ENCODE results near the gene LST1.
A peak's percentile ranks its signal among the peaks of the same experiment; 100 is the strongest.
"Not testable (repeated sequence)": the region's sequence is repeated elsewhere in the genome, so short reads cannot be mapped to it uniquely, and the experiment has no call there.

The LST1 gene

DNA sequence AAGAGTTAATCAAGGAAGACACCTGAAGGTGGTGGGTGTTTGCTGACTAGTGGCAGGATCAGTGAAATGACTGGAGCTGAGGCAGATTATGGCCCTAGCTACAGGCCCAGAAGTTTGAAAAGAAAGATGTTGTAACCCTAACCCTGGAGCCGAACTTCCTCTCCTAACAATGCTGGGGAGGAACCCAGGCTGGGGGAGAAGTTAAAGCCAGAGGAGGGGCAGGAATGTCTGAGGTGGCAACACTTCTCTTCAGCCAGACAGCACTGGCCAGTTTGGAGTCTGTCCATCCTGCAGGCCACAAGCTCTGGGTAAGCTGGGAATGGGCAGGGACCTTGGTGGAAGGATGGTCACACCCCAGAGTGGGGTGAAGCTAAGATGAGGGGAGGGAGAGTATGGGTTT, at the start of gene LST1:
Gene LST1, plus strand, starts transcription at position 270 of the 400 bp plus-strand sequence. CDS start 1,023 bp downstream, outside the sequence.
- DNase-seq, result no peak

- no peak for DNase-seq
These were observed 47.2 kb upstream of the LST1 start for GRCh38 chr6:31538805-31539400.

DNA sequence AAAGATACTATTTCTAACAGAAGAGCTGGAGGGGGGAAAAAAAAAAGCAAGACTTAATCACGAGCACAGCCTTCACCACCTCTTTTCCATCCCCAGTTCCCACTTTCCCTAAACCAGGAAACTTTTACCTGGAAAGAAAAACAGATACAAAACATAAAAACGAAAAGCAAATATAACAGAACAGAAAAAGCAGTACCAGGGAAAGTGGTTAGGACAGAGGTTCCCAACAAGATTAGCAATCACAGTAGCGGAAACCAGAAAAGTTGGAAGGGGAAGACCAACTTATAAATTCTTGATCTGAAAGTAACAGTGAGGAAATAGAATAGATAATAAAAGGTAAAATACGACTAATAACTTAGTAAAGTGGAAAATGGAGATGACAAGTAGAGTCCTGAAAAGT, 45.4 kb upstream of the LST1 start:
- no peak for DNase-seq

DNA sequence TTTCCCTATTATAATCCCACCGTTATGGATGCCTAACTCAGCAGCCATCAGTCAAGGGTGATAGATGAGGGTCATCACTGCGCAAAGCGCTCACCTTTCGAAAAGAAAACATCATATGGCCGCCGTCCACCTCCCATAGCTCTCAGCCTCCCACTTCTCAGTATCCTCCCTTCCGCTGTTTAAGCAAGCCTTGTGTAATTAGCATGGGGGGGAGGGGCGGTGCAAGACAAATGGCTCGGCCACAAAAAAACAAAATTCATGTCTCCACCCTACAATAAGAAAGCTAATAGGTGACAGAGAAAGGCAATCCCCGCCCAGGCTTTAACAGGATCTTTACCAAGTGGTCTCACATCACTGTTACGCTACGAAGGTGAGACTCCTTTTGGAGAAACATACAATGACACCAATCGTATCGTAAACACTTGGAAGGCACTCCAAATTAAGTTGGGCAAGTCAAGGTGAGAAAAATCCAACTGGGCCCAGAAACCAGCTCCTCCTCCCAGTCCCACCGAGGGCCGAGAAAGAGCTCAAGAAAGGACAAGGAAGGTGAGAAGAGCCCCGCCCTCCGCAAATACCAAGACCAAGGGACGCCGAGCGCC, 44.9 kb upstream of the LST1 start:
- DNase-seq, result peak; percentile 69

- peak; percentile 97 for DNase-seq
These were observed 44.2 kb upstream of the LST1 start, which contains the start of gene DDX39B for GRCh38 chr6:31541658-31542521. DDX39B (minus strand) TSS chr6:31542003; CDS start chr6:31540532, 1,471 bp downstream.

- no peak for DNase-seq
These were observed 42.4 kb upstream of the LST1 start for GRCh38 chr6:31543639-31544038.

- DNase-seq, result no peak
These were observed 41.4 kb upstream of the LST1 start for GRCh38 chr6:31544676-31545075.

DNA sequence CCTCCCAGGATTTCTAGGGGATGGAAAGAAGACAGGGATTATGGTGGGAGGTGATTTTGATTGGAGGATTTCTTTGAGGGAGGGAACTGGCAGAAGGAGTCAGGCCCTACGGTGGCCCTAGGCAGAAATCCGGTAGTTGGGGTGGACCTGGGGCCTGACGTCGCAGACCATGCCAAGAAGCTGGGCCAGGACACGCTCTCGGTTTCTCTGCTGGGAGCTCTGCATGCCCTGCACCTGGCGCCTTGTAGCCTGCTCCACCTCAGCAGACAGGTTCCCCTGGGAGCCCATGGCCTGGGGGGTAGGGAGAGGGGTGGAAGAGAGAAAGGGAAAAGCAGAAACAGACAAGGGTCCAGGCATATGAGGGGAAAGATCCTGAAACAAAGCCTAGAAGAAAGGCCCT, 40.8 kb upstream of the LST1 start:
- no peak for DNase-seq

DNA sequence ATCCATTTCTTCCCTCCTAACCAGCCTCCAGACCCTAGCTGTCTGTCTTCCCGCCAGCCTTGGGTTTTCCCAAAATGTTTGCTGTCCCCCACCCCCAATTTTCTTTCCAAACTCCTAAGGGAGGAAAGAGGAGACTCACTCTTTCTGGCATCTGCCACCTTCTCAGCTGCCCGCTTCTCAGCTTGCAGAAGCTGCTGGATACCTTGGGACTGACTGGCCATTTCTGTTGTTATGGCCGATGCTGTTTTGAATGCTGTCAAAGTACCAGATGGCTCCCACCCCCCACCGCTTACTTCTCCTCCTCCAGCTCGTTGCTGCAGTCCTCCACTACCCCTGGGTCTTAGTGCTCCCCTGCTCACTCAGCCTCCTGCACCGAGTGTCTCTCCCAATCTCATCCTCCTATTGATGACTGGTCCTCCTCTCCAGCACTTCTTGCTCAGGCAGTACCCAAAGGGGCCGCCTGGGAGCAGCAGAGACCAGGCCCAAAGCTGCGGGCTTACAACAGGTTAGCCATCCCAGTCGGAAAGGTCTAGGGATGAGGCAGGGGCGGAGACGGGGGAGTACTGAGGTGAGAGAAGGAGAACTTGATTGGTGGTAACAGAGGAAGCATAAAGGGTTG, 39.6 kb upstream of the LST1 start, which contains the start of gene ATP6V1G2:
Gene ATP6V1G2, minus strand, starts transcription at position 270 of the 619 bp plus-strand sequence. Its CDS starts 49 bp downstream, at position 221.
- DNase-seq, result peak; percentile 94

DNA sequence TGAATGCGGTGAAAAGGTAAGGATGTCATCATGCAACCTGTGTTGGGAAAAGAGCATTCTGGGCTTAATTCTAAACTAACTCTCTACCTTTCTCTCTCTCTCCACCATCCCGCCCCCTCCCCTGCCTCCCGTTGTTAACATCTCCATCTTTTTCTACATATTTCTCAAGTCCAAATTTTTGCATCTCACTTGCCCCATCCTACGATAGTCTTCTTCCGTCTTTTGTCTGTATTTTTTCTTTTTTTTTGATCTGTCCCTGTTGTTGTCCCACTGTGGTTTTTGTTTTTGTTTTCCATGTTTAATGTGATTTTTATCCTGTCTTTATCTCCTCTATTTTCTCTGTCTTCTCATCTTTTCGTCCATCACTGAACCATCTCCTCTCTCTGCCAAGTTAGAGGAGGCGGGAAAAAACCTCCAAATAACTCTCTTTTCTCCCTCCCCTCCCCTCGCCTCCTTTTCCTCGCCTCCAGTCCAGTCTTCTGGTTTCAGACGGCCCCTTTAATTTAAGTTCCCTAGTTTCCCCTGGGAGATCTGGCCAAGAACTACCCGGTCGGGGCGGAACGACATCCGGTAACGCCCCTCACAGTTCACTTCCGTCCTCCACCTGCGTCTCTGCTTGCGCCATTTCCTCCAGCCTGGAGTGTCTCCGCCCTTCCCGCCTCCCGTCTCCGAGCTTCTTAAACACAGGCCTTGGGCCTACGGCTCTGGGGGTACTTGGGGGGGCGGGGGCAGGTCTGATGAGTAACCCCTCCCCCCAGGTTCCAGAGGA, 38.9 kb upstream of the LST1 start, which contains the start of gene NFKBIL1:
Gene NFKBIL1, plus strand, starts transcription at position 651 of the 769 bp plus-strand sequence. Its CDS starts 87 bp downstream, at position 738.
- peak; percentile 98 for DNase-seq

GRCh38 chr6:31547727-31548543, 38.1 kb upstream of the LST1 start:
- DNase-seq, result no peak

DNA sequence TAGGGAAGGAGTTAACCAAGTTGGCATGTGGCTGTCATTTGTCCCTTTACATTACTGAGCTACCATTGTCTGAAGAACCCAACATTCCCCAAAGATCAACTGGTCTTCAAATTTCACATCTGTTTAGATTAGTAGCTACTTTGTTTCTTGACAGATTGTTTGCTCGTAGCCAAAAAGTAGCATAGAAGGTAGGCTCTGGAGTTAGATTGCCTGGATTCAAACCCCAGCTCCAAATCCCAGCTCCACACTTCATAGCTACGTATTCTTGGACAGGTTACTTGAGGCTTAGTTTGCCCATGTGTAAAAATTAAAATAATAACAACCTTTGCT, 37.6 kb upstream of the LST1 start:
- DNase-seq, result no peak

DNA sequence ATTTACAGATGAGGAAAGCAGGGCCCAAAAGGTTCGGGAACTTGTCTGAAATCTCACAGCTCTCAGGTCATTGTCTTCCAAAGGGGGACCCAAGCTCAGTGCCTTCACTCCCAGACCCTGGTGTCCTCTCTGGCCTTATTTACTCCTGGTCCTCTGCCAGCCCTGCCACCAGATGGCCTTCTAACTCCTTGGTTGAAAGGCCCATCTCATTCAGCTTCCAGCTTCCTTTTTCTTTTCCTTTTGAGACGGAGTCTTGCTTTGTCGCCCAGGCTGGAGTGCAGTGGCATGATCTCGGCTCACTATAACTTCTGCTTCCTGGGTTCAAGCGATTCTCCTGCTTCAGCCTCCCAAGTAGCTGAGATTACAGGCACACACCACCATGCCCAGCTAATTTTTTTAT, 34.7 kb upstream of the LST1 start:
- not testable (repeated sequence) for DNase-seq

- no peak for DNase-seq
These were observed 29.8 kb upstream of the LST1 start for GRCh38 chr6:31556307-31556706.

DNA sequence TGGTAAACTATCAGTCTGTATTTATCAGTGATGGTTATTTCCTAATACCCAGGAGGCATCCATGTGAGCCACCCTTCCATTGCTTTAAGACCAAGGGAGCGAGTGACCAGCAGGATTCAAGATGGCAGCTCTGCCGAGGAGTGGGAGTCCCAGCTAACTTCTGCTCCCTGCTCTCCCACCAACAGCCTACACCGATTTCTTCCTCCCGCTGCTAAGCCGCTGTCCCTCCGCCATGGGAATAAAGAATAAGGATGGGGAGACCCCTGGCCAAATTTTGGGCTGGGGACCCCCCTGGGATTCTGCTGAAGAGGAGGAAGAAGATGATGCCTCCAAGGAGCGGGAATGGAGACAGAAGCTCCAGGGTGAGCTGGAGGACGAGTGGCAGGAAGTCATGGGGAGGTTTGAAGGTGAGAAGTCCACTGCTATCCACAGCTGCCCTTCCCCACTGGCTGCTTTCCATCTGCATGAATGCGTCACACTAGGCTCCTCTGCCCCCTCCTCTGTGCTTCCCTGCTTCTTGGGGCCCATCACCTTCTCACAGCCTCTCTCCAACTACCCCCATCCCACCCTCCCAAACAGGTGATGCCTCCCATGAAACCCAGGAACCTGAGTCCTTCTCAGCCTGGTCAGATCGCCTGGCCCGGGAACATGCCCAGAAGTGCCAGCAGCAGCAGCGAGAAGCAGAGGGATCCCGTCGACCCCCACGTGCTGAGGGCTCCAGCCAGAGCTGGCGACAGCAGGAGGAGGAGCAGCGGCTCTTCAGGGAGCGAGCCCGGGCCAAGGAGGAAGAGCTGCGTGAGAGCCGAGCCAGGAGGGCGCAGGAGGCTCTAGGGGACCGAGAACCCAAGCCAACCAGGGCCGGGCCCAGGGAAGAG, 28.4 kb upstream of the LST1 start:
- no peak for DNase-seq

- DNase-seq, result no peak
These were observed 27.8 kb upstream of the LST1 start for GRCh38 chr6:31558318-31558625.

DNA sequence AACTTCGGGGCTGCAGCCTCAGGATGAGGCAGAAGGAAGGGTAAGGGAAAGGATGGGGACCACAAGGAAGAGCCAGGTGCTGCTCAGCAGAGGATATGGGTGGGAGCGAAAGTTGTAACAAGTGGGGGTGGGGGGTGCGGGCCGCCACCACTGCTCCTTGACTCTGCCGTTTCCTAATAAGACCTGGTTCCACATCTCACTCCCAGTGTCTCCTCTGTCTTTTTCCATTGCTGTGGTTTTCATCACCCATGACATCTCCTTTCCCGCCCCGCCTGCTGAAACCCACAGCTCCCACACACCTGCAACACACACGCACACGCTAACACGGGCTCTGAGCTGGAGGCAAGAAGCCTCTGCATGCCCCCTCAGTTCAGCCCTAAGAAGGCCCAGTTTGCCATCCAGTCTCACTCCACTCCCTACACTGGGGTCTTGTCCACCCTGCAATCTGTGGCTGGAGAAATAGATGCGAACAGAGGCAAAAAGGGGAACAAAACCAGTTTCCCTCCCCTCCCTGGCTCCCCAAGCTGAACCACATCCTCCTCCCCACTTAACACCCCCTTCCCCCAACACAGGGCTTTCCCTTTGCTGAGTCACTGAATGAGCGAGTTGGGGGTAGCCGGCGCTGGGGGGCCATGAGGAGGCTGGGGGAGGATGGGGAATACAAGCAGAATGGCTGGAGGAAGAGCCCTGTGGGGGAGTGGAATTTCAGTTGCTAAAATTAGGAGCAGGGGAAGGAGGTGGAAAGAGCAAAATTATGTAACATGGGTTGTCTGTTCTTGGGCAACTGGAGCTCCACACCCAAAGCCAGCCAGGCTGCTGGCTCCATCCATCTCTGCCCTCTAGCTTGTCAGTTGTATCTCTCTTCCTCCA, 27.2 kb upstream of the LST1 start:
- no peak for DNase-seq

GRCh38 chr6:31559606-31559957, 26.5 kb upstream of the LST1 start:
- DNase-seq, result no peak

GRCh38 chr6:31559958-31560696, 25.9 kb upstream of the LST1 start:
- DNase-seq, result no peak

All from DMS79 treated with DMSO at 0.1 percent for 48 hours (cell line).